Measurements from ENCODE around the gene LMO1. TPM values are rescaled to one million over a fixed set of nuclear protein-coding genes. Genes with fewer than 3 reads are reported as not detected.

Gene LMO1
- total RNA-seq, 4 donors from 2014 or later = not detected

DNA sequence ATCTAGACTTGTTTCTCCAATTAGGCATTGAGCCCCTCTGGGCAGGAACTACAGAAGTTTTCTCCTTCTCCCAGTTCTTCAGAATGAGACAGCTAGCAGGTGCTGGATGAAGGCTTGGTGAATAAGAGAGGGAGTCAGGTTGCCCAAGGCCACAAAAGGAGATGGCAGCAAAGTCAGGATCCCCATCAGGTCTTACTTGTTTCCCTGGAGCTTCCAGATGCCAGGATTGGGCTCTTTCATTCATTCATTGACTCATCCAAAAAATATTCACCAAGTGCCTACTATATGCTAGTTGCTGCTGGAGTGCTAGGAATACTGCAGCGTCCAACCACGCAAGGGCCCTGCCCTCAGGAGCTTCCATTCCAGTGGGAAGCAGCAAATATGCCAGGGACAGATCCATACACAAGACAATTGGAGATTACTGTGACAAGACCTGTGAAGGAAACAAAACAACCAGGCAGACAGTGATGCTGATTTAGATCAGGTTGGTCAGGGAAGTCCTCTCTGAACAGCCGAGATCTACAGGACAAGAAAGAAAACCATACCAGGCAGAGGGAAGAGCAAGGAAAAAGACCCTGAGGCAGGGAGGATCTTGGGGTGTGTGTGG lies 24.6 kb upstream of the LMO1 start:
- H3K36me3 ChIP-seq = no peaks in the 10 kb centered on the region
- no peaks in the 10 kb centered on the region for H3K9me3 ChIP-seq
- intact Hi-C loops (cut with DNase I; ENCODE audit: low total_unique reads) = no loop called here
- no peak overlapping the region for H3K27ac ChIP-seq
- DNase-seq = no peak
- no peaks in the 10 kb centered on the region for H3K27me3 ChIP-seq
- H3K4me1 ChIP-seq = no peaks in the 10 kb centered on the region
- no peak overlapping the region for H3K4me3 ChIP-seq
- no peak for TF ChIP-seq POLR2A (IDR thresholded peaks at IDR 0.05)
- TF ChIP-seq, protein P1, sequence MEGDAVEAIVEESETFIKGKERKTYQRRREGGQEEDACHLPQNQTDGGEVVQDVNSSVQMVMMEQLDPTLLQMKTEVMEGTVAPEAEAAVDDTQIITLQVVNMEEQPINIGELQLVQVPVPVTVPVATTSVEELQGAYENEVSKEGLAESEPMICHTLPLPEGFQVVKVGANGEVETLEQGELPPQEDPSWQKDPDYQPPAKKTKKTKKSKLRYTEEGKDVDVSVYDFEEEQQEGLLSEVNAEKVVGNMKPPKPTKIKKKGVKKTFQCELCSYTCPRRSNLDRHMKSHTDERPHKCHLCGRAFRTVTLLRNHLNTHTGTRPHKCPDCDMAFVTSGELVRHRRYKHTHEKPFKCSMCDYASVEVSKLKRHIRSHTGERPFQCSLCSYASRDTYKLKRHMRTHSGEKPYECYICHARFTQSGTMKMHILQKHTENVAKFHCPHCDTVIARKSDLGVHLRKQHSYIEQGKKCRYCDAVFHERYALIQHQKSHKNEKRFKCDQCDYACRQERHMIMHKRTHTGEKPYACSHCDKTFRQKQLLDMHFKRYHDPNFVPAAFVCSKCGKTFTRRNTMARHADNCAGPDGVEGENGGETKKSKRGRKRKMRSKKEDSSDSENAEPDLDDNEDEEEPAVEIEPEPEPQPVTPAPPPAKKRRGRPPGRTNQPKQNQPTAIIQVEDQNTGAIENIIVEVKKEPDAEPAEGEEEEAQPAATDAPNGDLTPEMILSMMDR (IDR thresholded peaks at IDR 0.05) = no peak

DNA sequence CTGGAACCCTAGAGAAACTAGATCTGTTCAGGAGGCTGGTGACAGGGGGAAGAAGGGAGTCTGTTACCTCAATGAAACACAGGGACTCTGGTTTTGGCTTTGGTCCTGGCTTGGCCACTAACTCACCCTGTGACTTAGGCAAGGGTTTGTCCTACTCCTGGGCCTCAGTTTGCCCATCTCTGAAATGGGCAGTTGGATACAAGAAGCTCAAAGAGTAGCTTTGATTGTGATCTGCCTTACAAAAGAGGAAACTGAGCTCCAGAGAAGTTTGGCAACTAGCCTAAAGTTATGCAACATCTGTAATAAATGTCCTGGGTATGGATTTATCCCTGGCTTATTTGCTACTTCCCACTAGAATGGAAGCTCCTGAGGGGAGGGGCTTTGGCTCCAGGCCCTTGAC lies 24.0 kb upstream of the LMO1 start:
- H3K4me1 ChIP-seq = no peaks in the 10 kb centered on the region
- H3K9me3 ChIP-seq = no peaks in the 10 kb centered on the region
- no peak for DNase-seq
- H3K4me3 ChIP-seq = no peak overlapping the region
- H3K36me3 ChIP-seq = no peaks in the 10 kb centered on the region
- H3K27me3 ChIP-seq = no peaks in the 10 kb centered on the region
- intact Hi-C loops (cut with DNase I; ENCODE audit: low total_unique reads) = no loop called here
- TF ChIP-seq, protein P1 (IDR thresholded peaks at IDR 0.05) = no peak
- TF ChIP-seq POLR2A (IDR thresholded peaks at IDR 0.05) = no peak
- H3K27ac ChIP-seq = no peak overlapping the region

DNA sequence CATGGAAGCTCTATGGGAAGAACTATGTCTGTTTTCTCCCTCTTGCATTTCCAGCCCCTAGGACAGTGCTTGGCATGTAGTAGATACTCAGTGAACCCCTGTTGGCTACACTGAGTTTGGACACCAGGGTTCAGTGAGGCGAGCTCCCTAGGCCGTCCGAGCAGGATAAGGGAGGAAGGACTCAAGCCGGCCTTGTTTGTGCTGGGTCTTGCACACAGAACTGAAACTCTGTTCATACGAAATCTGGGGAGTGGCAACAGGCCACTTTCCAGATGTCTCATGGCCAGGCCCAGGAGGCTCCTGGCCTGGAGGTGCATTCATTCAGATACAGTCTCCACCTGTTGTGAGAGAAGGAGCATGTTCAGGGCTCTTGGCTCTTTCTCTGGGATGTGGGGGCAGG lies 23.6 kb upstream of the LMO1 start:
- no peaks in the 10 kb centered on the region for H3K36me3 ChIP-seq
- H3K27me3 ChIP-seq = no peaks in the 10 kb centered on the region
- H3K4me3 ChIP-seq = no peak overlapping the region
- TF ChIP-seq, protein P1 (IDR thresholded peaks at IDR 0.05) = no peak
- TF ChIP-seq POLR2A (IDR thresholded peaks at IDR 0.05) = no peak
- DNase-seq = no peak
- H3K9me3 ChIP-seq = no peaks in the 10 kb centered on the region
- H3K4me1 ChIP-seq = no peaks in the 10 kb centered on the region
- H3K27ac ChIP-seq = no peak overlapping the region
- intact Hi-C loops (cut with DNase I; ENCODE audit: low total_unique reads) = no loop called here

DNA sequence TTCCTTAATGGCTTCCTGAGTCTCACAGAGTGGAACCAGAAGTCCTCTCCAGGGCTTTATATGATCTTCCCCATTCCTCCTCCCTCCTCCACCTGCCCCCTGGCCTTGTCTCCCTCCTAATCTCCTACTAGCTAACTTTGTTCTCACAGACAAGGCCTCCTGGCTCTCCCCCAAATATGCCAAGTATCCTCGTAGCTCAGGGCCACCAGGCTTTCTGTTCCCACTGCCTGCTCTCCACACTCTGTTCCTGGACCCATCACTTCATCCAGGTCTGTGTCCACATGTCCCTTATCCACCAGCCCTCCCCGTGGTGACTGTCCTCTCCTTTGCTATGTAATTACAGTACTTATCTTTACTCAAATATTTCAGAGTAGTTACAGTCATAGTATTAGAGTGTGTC lies 23.2 kb upstream of the LMO1 start:
- intact Hi-C loops (cut with DNase I; ENCODE audit: low total_unique reads) = no loop called here
- no peaks in the 10 kb centered on the region for H3K27me3 ChIP-seq
- no peaks in the 10 kb centered on the region for H3K36me3 ChIP-seq
- H3K4me3 ChIP-seq = no peak overlapping the region
- no peaks in the 10 kb centered on the region for H3K9me3 ChIP-seq
- H3K27ac ChIP-seq = no peak overlapping the region
- no peaks in the 10 kb centered on the region for H3K4me1 ChIP-seq
- DNase-seq = no peak
- TF ChIP-seq, protein P1 (IDR thresholded peaks at IDR 0.05) = no peak
- TF ChIP-seq POLR2A (IDR thresholded peaks at IDR 0.05) = no peak

DNA sequence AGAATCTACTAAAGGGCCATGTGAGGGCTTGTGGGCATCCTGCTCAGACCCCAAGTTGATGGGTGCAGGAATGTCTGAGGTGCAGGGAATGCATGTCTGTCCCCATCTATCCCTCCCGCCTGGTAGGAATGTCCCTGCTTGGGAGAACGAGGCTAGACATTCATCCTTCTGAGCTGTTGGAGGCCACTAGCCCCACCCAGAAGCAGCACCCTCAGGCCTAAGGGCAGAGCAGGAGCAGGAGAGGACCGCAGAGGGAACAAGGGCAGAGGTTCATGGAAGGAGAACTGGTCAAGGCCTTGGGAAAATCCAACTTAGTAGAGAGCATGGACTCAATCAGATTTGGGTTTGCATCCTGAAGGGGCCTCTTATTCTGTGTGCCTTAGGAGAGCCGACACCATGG lies 22.1 kb upstream of the LMO1 start:
- H3K36me3 ChIP-seq = no peaks in the 10 kb centered on the region
- H3K27me3 ChIP-seq = no peaks in the 10 kb centered on the region
- no peaks in the 10 kb centered on the region for H3K4me1 ChIP-seq
- H3K27ac ChIP-seq = no peak overlapping the region
- no peaks in the 10 kb centered on the region for H3K9me3 ChIP-seq
- no peak overlapping the region for H3K4me3 ChIP-seq
- DNase-seq = no peak
- intact Hi-C loops (cut with DNase I; ENCODE audit: low total_unique reads) = no loop called here
- TF ChIP-seq, protein P1 (IDR thresholded peaks at IDR 0.05) = no peak
- TF ChIP-seq POLR2A (IDR thresholded peaks at IDR 0.05) = no peak
